SU-DHL-6 (cell line): Measurements from ENCODE around the gene MED7.

Source experiments
- CTCF ChIP-seq: fragments of 200-600 bp; sonication (generic); IDR thresholded peaks from one replicate; pipeline ENCODE4 v1.5.1; 2017; ENCODE audit warnings: antibody characterized with exemption, mild to moderate bottlenecking, low read length, moderate library complexity; ENCODE audit not compliant: insufficient read depth, poor library complexity, severe bottlenecking
- EZH2phosphoT487 ChIP-seq: fragments of 200-600 bp; sonication (generic), shearing (Covaris generic); conservative IDR thresholded peaks from 2 replicates; pipeline ENCODE4 v1.6.1; 2018; ENCODE audit warnings: mild to moderate bottlenecking, antibody characterized with exemption, low read length, moderate library complexity, mixed read lengths

GRCh38 chr5:157165668-157166067 is 23.0 kb upstream of the MED7 start:
- TF ChIP-seq CTCF (no peak), EZH2phosphoT487 (no peak)
